Loucy (cell line): Measurements from ENCODE around the gene DNAH6.

Experiments used
- H2AFZ ChIP-seq: fragments of 200-600 bp; sonication (generic); 2 replicates; pipeline ENCODE4 v1.6.0; 2016; ENCODE audit warnings: antibody characterized with exemption, mild to moderate bottlenecking, low read length, moderate library complexity
- H3F3A ChIP-seq: fragments of 200-600 bp; 2 replicates; pipeline ENCODE4 v1.6.0; 2016; ENCODE audit warnings: antibody characterized with exemption, low read depth, mild to moderate bottlenecking
- H3K27me3 ChIP-seq: fragments of 200-600 bp; sonication (generic); 2 replicates; pipeline ENCODE4 v1.6.1; 2014; ENCODE audit warnings: low read length, mild to moderate bottlenecking; ENCODE audit not compliant: insufficient read depth, poor library complexity, severe bottlenecking
- H3K36me3 ChIP-seq: fragments of 200-600 bp; sonication (generic); 2 replicates; pipeline ENCODE4 v1.6.1; 2016; ENCODE audit warnings: low read length; ENCODE audit not compliant: insufficient read depth
- H3K4me1 ChIP-seq: fragments of 200-600 bp; sonication (generic); 2 replicates; pipeline ENCODE4 v1.5.1; 2014; ENCODE audit warnings: low read length, mild to moderate bottlenecking; ENCODE audit not compliant: insufficient read depth, poor library complexity, severe bottlenecking
- H3K4me2 ChIP-seq: fragments of 200-600 bp; sonication (generic); 2 replicates; pipeline ENCODE4 v1.6.0; 2014; ENCODE audit warnings: antibody characterized with exemption, low read length, low read depth, mild to moderate bottlenecking; ENCODE audit not compliant: poor library complexity, severe bottlenecking
- H3K4me3 ChIP-seq: fragments of 200-600 bp; sonication (generic); 2 replicates; pipeline ENCODE4 v1.5.1; 2014; ENCODE audit warnings: low read length, mild to moderate bottlenecking, mixed read lengths; ENCODE audit not compliant: poor library complexity, severe bottlenecking
- H3K79me2 ChIP-seq: fragments of 200-600 bp; sonication (generic); 2 replicates; pipeline ENCODE4 v1.6.1; 2014; ENCODE audit warnings: low read length; ENCODE audit not compliant: insufficient read depth
- H3K9ac ChIP-seq: fragments of 200-600 bp; sonication (generic); 2 replicates; pipeline ENCODE4 v1.6.0; 2014; ENCODE audit warnings: mild to moderate bottlenecking, low read depth, low read length, moderate library complexity; ENCODE audit not compliant: poor library complexity, severe bottlenecking
- H3K9me2 ChIP-seq: fragments of 200-600 bp; sonication (generic); replicated peaks from 2 replicates; pipeline ENCODE4 v1.6.1; 2016; ENCODE audit warnings: low read depth, low read length, mixed read lengths
- H3K9me3 ChIP-seq: fragments of 200-600 bp; sonication (generic); 2 replicates; pipeline ENCODE4 v1.6.1; 2014; ENCODE audit warnings: mild to moderate bottlenecking, antibody characterized with exemption, low read length, low read depth; ENCODE audit not compliant: insufficient read depth
- H4K20me1 ChIP-seq: fragments of 200-600 bp; sonication (generic); 2 replicates; pipeline ENCODE4 v1.6.0; 2014; ENCODE audit warnings: antibody characterized with exemption, low read length, mild to moderate bottlenecking; ENCODE audit not compliant: insufficient read depth, poor library complexity, severe bottlenecking
- CTCF ChIP-seq: fragments of 200-600 bp; sonication (generic); conservative IDR thresholded peaks from 2 replicates; pipeline ENCODE4 v1.5.1; 2014; ENCODE audit warnings: mild to moderate bottlenecking, antibody characterized with exemption, low read length
- EZH2phosphoT487 ChIP-seq: fragments of 200-600 bp; IDR thresholded peaks from 2 replicates; pipeline ENCODE4 v1.6.1; 2018; ENCODE audit warnings: antibody characterized with exemption, mild to moderate bottlenecking, moderate library complexity, borderline replicate concordance

The DNAH6 gene

GRCh38 chr2:84472856-84473565 lies 43.3 kb upstream of the DNAH6 start:
- no peak overlapping the region for H3K4me2 ChIP-seq
- no peaks in the 10 kb centered on the region for H3K36me3 ChIP-seq
- no peak overlapping the region for H2AFZ ChIP-seq
- no peaks in the 10 kb centered on the region for H3F3A ChIP-seq
- no peaks in the 10 kb centered on the region for H3K27me3 ChIP-seq
- H3K9me3 ChIP-seq: peaks cover 3% of the 10 kb centered on the region; the same call in 1 of the 2 replicates
- H3K9ac ChIP-seq: no peak overlapping the region
- TF ChIP-seq CTCF (no peak), EZH2phosphoT487 (no peak)
- no peaks in the 10 kb centered on the region for H3K79me2 ChIP-seq
- H3K9me2 ChIP-seq: no peaks in the 10 kb centered on the region
- no peaks in the 10 kb centered on the region for H3K4me1 ChIP-seq
- H4K20me1 ChIP-seq: no peaks in the 10 kb centered on the region
- no peak overlapping the region for H3K4me3 ChIP-seq

GRCh38 chr2:84474176-84474575 lies 42.1 kb upstream of the DNAH6 start:
- Histone ChIP-seq H3F3A (no peaks in the 10 kb centered on the region), H2AFZ (no peak overlapping the region), H3K79me2 (no peaks in the 10 kb centered on the region), H3K9me2 (no peaks in the 10 kb centered on the region), H3K36me3 (no peaks in the 10 kb centered on the region), H3K9ac (no peak overlapping the region), H3K4me1 (no peaks in the 10 kb centered on the region), H3K4me2 (no peak overlapping the region), H3K9me3 (peaks cover 3% of the 10 kb centered on the region; the same call in 1 of the 2 replicates), H3K27me3 (no peaks in the 10 kb centered on the region), H4K20me1 (no peaks in the 10 kb centered on the region), H3K4me3 (no peak overlapping the region)
- TF ChIP-seq CTCF (no peak), EZH2phosphoT487 (no peak)

- no peak for TF ChIP-seq CTCF
- no peak for TF ChIP-seq EZH2phosphoT487
- Histone ChIP-seq H3K36me3 (no peaks in the 10 kb centered on the region), H3K9me3 (0 out of 2 replicates have a peak, but pooled peaks cover 3% of the 10 kb centered on the region), H3K4me2 (no peak overlapping the region), H3F3A (no peaks in the 10 kb centered on the region), H3K4me3 (no peak overlapping the region), H3K9ac (no peak overlapping the region), H4K20me1 (no peaks in the 10 kb centered on the region), H3K9me2 (no peaks in the 10 kb centered on the region), H3K27me3 (no peaks in the 10 kb centered on the region), H3K4me1 (no peaks in the 10 kb centered on the region), H3K79me2 (no peaks in the 10 kb centered on the region), H2AFZ (no peak overlapping the region)
These were observed 38.4 kb upstream of the DNAH6 start for GRCh38 chr2:84477886-84478285.
